Urinary bladder (tissue), 4 donors: ENCODE results near the gene SCN2A. TPM values are rescaled to one million over a fixed set of nuclear protein-coding genes. Genes with fewer than 3 reads are reported as not detected.
"Not testable (repeated sequence)": the region's sequence is repeated elsewhere in the genome, so short reads cannot be mapped to it uniquely, and the experiment has no call there.

Experiments used
- DNase-seq: peaks from one replicate; pipeline ENCODE4 v3.0.0-alpha.2; 2015; ENCODE audit errors: extremely low spot score
- H3K27ac ChIP-seq: one replicate; pipeline ENCODE4 v1.5.1; 2013; ENCODE audit warnings: low read depth, mild to moderate bottlenecking, moderate library complexity
- H3K36me3 ChIP-seq: one replicate; pipeline ENCODE4 v1.6.1; 2013; ENCODE audit warnings: mild to moderate bottlenecking, moderate library complexity; ENCODE audit not compliant: insufficient read depth
- H3K4me1 ChIP-seq: one replicate; pipeline ENCODE4 v1.6.1; 2013; ENCODE audit warnings: mild to moderate bottlenecking, moderate library complexity; ENCODE audit not compliant: insufficient read depth
- H3K4me3 ChIP-seq: one replicate; pipeline ENCODE4 v1.5.1; 2013; ENCODE audit warnings: low read depth, low read length
- WGBS: extraction: QIAGEN DNeasy Blood & Tissue Kit; methylation state at CpG from one replicate; pipeline ENCODE4 v1.1.7; 2013; 5-methylcytosine and 5-hydroxymethylcytosine counted together
- polyA plus RNA-seq: library from polyadenylated mRNA; stranded (reverse); fragments of 200-250 nt; gene quantifications from one replicate; pipeline ENCODE4 v1.2.3, GENCODE V29; 2013
- total RNA-seq: library from RNA; depleted of rRNA; stranded (reverse); fragments of >200 nt; gene quantifications from one replicate; pipeline ENCODE4 v1.2.3, GENCODE V29; 2014
- donor health status: healthy with polysubstance abuse.
- donor health status: healthy.

SCN2A gene
- total and polyA plus RNA-seq, 2 donors: 0.27 to 5.3 TPM

GRCh38 chr2:165311949-165312348, 72.7 kb downstream of the SCN2A start:
- 78% methylated on average over 1 of the region's 1 CpG for WGBS
- Histone ChIP-seq H3K36me3 (no peaks in the 10 kb centered on the region), H3K27ac (no peak overlapping the region), H3K4me1 (no peaks in the 10 kb centered on the region), H3K4me3 (no peak overlapping the region)
- no peak for DNase-seq

GRCh38 chr2:165312999-165313398, 73.8 kb downstream of the SCN2A start:
- H3K4me3 ChIP-seq: no peak overlapping the region
- 89% methylated on average over 2 of the region's 2 CpGs for WGBS
- no peak for DNase-seq
- no peaks in the 10 kb centered on the region for H3K4me1 ChIP-seq
- no peaks in the 10 kb centered on the region for H3K36me3 ChIP-seq
- H3K27ac ChIP-seq: no peak overlapping the region

- 72% methylated on average over 4 of the region's 4 CpGs for WGBS
- Histone ChIP-seq H3K27ac (no peak overlapping the region), H3K36me3 (no peaks in the 10 kb centered on the region), H3K4me1 (no peaks in the 10 kb centered on the region), H3K4me3 (no peak overlapping the region)
- no peak for DNase-seq
These were observed 74.3 kb downstream of the SCN2A start for GRCh38 chr2:165313509-165313908.

GRCh38 chr2:165328272-165328671, 89.1 kb downstream of the SCN2A start:
- WGBS: 71% methylated on average over 5 of the region's 5 CpGs
- Histone ChIP-seq H3K36me3 (no peaks in the 10 kb centered on the region), H3K27ac (no peak overlapping the region), H3K4me3 (no peak overlapping the region), H3K4me1 (no peaks in the 10 kb centered on the region)
- no peak for DNase-seq

- H3K4me3 ChIP-seq, H3K36me3 ChIP-seq, DNase-seq, H3K4me1 ChIP-seq, H3K27ac ChIP-seq: not testable (repeated sequence)
- 83% methylated on average over 2 of the region's 2 CpGs for WGBS
These were observed 105.1 kb downstream of the SCN2A start for GRCh38 chr2:165344276-165344675.

- H3K27ac ChIP-seq: no peak overlapping the region
- 54% methylated on average over 1 of the region's 1 CpG for WGBS
- DNase-seq: no peak
- H3K36me3 ChIP-seq: no peaks in the 10 kb centered on the region
- H3K4me3 ChIP-seq: no peak overlapping the region
- no peaks in the 10 kb centered on the region for H3K4me1 ChIP-seq
These were observed 109.2 kb downstream of the SCN2A start for GRCh38 chr2:165348441-165348840.

GRCh38 chr2:165349181-165349580, 110.0 kb downstream of the SCN2A start:
- no peak for DNase-seq
- Histone ChIP-seq H3K27ac (no peak overlapping the region), H3K4me1 (no peaks in the 10 kb centered on the region), H3K36me3 (no peaks in the 10 kb centered on the region), H3K4me3 (no peak overlapping the region)
- WGBS: 81% methylated on average over 2 of the region's 2 CpGs

- WGBS: 25% methylated on average over 2 of the region's 2 CpGs
- H3K4me3 ChIP-seq: no peak overlapping the region
These were observed 118.5 kb downstream of the SCN2A start for GRCh38 chr2:165357758-165358157.

GRCh38 chr2:165361514-165361913, 122.3 kb downstream of the SCN2A start:
- no peak for DNase-seq
- no peaks in the 10 kb centered on the region for H3K36me3 ChIP-seq
- no peak overlapping the region for H3K4me3 ChIP-seq
- no peak overlapping the region for H3K27ac ChIP-seq
- WGBS: 61% methylated on average over 4 of the region's 4 CpGs
- H3K4me1 ChIP-seq: no peaks in the 10 kb centered on the region

More at GRCh38 chr2:165357758-165358157, 118.5 kb downstream of the SCN2A start:
- H3K36me3 ChIP-seq: no peaks in the 10 kb centered on the region
- no peak for DNase-seq
- no peaks in the 10 kb centered on the region for H3K4me1 ChIP-seq
- H3K27ac ChIP-seq: no peak overlapping the region

GRCh38 chr2:165369131-165369897, 130.1 kb downstream of the SCN2A start:
- H3K27ac ChIP-seq: no peak overlapping the region
- H3K36me3 ChIP-seq: no peaks in the 10 kb centered on the region
- WGBS: 52% methylated on average over 11 of the region's 11 CpGs
- no peak overlapping the region for H3K4me3 ChIP-seq
- no peaks in the 10 kb centered on the region for H3K4me1 ChIP-seq
- DNase-seq: no peak

GRCh38 chr2:165369898-165370296, 130.7 kb downstream of the SCN2A start:
- WGBS: 56% methylated on average over 2 of the region's 2 CpGs

GRCh38 chr2:165371356-165371755, 132.1 kb downstream of the SCN2A start:
- WGBS: 77% methylated on average over 6 of the region's 6 CpGs

More at GRCh38 chr2:165369898-165370296, 130.7 kb downstream of the SCN2A start:
- Histone ChIP-seq H3K4me3 (no peak overlapping the region), H3K4me1 (no peaks in the 10 kb centered on the region), H3K27ac (no peak overlapping the region), H3K36me3 (no peaks in the 10 kb centered on the region)
- DNase-seq: no peak

GRCh38 chr2:165373278-165374010, 134.2 kb downstream of the SCN2A start:
- 57% methylated on average over 5 of the region's 5 CpGs for WGBS
- H3K27ac ChIP-seq: no peak overlapping the region
- no peak for DNase-seq
- H3K4me3 ChIP-seq: no peak overlapping the region
- H3K36me3 ChIP-seq: no peaks in the 10 kb centered on the region
- no peaks in the 10 kb centered on the region for H3K4me1 ChIP-seq

More at GRCh38 chr2:165371356-165371755, 132.1 kb downstream of the SCN2A start:
- Histone ChIP-seq H3K27ac (no peak overlapping the region), H3K4me3 (no peak overlapping the region), H3K4me1 (no peaks in the 10 kb centered on the region), H3K36me3 (no peaks in the 10 kb centered on the region)
- no peak for DNase-seq

GRCh38 chr2:165376571-165376975, 137.4 kb downstream of the SCN2A start:
- H3K4me1 ChIP-seq: no peaks in the 10 kb centered on the region
- DNase-seq: no peak
- no peak overlapping the region for H3K4me3 ChIP-seq
- WGBS: 38% methylated on average over 3 of the region's 3 CpGs
- H3K36me3 ChIP-seq: no peaks in the 10 kb centered on the region
- no peak overlapping the region for H3K27ac ChIP-seq
